SKM-1 treated with dmso at 0.1 percent for 144 hours (cell line): Measurements from ENCODE around the gene IL1R2.

Experiments used
- DNase-seq: peaks from one replicate; lab custom pipeline; 2025; ENCODE audit not compliant: unreplicated experiment; lab: John Stamatoyannopoulos, UW

Gene IL1R2

DNA sequence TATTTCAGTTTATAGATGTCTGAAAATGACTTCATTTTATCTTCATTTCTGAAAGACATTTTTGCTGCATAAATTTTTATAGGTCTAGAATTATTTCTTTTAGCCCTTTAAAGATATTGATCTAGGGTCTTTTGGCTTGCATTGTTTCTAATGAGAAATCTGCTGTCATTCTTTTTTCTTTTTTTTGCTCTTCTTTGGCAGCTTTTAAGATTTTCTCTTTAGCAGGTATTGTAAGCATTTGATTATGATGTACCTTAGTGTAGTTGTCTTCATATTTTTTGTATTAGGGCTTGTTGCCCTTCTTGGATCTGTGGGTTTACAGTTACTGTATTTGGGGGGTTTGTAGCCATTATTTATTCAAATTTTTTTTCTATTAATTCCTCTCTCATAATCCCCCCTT, 84.8 kb downstream of the IL1R2 start:
- no peak for DNase-seq
